Fibroblast of skin of left quadriceps (primary cell): ENCODE results near the gene PLCH1.
"Not testable (repeated sequence)": the region's sequence is repeated elsewhere in the genome, so short reads cannot be mapped to it uniquely, and the experiment has no call there.

Experiments
- DNase-seq, 2 experiments: peaks; one replicate each; pipeline ENCODE4 v3.0.0-alpha.2; 2013; ENCODE audit warnings: low read depth in 2 of 2

The PLCH1 gene

DNA sequence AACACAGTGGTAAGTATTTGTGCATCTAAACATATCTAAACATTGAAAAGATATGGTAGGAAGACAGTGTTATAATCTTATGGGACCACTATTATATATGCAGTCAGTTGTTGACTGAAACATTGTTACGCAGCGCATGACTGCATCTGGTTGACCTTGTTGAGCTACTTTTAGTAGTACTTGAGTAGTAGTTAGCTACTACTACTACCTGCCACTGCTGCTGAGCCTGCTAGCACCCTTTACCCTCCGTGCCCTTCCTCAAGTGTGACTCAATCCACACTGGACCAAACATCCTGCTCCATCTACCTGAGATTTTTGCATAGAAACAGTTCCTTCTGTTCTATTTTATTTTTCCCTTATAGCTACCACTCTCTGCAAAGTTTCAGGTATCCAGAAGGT, 327.8 kb downstream of the PLCH1 start:
- DNase-seq, result no peak

DNA sequence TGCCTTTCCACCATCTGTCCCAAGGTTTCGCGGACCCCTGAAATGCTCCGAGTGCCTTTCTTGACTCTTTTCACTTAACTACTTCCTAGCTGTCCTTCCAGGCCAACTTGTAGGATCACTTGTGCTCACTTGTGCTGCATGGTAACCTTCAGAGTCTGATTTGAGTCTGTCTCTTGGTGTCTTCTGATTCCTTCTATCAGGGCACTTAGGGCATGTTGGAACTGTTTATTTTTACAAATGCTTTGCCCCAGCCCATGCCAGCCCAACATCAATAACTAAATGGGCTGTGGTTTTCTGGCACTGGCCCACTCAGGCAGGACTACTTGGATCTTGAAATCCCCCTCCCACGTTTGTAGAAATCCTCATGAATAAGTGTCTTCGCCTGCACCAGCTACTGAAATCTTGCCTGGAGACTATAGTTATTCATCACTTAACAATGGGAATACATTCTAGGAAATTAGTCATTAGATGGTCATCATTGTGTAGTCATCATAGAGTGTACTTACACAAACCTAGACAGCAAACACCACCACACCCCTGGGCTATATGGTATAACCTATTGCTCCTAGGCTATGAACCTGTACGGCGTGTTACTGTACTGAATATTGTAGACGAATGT, 328.3 kb downstream of the PLCH1 start:
- DNase-seq, result no peak

DNA sequence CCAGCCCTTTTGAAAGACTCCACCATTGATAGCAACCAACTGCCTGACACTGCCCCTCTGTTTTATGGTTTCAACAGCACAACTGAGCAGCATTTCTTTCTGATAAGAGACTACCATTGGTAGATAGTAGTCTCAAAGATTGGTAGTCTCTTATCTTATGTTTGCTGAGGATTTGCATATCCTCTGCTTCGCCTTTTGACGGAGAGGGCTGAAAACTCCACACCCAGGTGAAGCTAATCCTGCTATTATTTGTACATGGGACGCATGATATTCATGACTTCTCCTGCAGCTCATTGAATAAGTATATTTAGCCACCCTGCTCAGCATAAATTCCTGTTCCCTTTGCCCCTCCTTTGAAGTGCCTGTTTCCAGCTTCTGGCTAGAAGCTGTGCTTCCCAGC, 332.0 kb downstream of the PLCH1 start:
- no peak for DNase-seq

DNA sequence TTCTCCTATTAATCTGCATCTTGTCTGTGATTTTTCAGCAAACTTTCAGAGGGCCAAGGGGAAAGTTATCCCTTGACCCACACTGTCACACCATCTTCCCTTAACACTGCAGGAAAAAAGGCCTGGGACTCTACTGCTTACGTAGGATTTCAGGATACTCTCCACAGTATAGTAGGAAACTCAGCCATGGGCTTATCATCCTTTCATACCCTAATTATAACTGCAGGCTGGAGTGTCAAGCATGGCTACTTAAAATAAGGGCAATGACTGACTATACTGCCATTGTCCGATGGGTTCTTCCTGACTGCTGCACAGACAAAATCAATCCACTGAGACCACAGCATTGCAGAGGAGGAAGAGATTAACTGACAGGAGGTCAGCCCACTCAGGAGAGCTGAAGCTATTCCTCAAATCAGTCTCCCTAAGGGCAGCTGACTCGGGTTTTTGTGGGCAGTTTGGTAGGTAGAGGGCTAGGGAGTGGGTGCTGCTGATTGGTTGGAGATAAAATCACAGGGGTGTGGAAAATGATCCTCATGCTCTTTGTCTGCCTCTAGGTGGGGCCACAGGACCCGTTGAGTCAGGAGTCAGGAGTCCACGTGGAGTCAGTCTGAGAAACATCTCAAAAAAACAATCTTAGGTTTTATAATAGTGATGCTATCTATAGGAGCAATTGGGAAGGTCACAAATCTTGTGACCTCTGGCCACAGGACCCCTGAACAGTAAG, 333.2 kb downstream of the PLCH1 start:
- DNase-seq, result no peak

DNA sequence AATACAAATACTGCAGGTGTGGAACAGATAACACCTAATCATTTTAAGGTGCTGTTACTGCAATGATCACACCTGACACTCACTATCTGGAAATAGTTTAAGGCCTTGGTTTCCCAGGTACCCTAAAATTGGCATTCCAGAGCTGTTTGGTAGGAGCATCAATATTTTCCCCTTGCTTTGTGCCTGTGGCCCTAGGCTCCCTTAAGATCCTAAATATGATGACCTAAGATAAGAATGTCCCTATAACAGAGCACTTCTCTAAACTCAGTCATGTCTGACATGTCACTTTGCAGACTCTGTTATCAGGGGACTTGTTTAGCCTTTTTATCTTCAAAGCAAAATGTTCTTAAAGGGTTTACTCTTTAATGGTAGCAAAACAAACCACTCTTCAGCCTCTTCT, 335.5 kb downstream of the PLCH1 start:
- no peak for DNase-seq

DNA sequence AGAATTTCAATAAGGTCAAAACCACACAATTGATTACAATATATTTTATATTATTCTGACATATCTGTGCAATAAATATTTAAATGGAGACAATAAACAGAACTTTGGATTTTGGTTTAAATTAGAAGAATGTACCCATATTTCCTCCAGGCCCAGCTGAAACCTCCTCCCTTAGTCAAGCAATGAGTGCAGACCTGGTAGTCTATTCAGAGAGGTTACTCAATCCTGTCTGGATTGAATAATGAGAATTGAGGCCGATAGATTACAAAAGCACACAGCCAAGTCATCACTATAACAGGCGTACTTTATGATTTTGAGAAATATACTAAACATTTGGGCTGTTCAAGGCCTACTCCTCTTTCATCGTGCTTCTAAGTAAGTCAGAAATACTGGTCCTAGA, 336.9 kb downstream of the PLCH1 start:
- no peak for DNase-seq

DNA sequence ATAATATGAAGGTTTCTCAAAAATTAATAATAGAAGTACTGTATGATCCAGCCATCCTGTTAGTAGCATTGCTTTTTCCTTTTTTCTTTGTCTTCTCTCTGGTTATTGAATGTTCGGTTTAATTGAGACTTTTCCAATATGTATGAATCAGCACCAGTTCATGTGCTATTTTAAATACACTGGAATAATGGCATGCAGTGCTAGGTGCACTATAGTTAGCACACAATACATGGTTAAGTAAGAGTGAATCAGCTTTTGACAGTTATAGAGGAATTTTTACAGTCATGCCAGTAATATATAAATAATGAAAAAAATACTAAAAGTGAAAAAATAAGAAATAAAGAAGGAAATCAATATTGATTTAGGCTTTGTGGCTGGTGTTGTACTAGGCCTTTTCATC, 337.5 kb downstream of the PLCH1 start:
- no peak for DNase-seq

DNA sequence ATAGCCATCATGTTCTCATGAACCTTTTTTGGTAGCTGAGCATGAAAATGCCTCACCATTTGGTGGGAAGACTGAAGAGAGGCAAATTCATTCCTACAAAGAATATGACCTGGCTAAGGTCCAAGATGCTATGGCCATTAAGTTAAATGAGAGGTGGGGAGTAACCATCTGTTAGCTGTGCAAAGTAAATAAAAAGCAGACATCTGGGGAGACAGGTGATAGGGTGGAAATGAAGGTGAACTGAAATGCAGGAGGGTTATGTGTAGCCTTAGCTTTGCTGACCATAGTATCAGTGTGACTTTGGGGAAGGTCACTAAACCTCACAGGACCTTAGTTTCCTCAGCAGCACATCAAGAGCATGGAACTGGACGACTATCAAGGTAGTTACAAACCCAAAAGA, 340.4 kb downstream of the PLCH1 start:
- no peak for DNase-seq

DNA sequence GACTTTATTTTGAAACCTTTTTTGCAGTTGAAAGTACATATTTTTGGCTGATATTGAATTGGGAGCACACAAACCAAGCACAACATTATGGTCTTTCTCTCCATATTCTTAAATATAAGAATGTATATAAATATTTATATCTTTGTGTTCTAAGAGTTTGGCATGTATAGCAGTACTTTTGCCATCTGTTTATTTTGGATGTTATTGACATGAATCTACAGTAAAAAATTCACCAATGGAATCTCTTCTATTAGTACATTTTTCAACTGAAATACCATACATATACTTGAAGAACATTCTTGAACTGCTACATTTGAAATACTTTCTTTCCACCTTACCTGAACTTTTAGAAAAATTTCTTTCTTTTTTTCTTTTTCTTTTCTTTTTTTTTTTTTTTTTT, 342.2 kb downstream of the PLCH1 start:
- no peak for DNase-seq

DNA sequence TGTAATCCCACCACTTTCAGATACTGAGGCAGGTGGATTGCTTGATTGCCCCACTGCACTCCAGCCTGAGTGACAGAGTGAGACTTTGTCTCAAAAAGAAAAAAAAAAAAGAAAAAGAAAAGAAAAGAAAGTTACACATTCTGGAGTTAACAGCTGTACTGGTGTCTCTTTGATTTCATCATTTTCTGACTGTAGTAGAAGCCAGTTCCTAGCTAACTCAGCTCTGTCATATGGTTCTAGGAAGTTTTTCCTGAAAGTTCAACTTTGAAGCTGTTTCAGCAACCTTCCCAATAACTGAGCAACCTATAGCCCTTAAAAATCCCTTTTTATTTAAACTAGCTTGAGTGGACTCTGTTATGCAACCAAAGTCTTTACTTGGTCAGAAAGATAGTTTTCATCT, 346.8 kb downstream of the PLCH1 start:
- DNase-seq, result no peak

DNA sequence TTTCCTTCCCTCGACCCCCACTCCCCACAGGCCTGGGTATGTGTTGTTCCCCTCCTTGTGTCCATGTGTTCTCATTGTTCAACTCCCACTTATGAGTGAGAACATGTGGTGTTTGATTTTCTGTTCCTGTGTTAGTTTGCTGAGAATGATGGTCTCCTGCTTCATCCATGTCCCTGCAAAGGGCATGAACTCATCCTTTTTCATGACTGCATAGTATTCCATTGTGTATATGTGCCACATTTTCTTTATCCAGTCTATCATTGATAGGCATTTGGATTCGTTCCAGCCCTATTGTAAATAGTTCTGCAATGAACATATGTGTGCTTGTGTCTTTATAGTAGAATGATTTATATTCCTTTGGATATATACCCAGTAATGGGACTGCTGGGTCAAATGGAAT, 350.0 kb downstream of the PLCH1 start:
- DNase-seq, result not testable (repeated sequence)

DNA sequence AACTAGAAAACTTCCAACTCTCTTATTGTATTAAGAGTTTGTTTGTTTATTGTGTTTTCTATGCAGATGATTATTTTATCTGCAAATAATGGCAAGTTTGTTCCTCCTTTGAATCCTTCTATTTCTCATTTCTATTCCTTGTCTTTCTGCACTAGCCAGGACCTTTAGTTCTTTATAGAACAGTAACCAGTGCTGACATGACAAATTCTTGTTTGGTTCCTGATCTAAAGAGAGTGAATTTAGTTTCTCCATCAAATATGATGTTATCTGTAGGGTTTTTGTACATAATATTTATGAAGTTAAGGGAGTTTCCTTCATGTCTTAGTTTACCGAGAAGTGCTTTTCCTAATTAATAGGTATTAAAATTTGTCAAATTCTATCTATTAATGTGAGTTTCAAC, 350.6 kb downstream of the PLCH1 start:
- DNase-seq, result no peak

DNA sequence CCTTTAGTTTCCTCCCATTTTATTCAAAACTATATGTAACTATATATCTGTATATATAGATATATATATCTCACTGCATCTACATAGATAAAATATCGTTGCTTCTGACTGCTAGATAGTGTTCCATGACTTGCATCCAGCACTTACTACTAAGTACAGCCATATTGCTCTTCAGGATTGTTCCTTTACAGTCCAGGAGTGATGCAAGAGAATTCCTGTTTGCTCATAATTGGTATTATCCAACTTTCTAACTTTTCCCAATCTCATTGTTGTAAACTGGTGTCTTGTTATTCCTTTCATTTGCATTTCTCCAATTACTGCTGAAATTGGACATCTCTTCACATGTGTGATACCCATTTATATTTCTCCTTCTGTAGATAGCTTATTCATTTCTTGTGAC, 351.6 kb downstream of the PLCH1 start:
- no peak for DNase-seq

DNA sequence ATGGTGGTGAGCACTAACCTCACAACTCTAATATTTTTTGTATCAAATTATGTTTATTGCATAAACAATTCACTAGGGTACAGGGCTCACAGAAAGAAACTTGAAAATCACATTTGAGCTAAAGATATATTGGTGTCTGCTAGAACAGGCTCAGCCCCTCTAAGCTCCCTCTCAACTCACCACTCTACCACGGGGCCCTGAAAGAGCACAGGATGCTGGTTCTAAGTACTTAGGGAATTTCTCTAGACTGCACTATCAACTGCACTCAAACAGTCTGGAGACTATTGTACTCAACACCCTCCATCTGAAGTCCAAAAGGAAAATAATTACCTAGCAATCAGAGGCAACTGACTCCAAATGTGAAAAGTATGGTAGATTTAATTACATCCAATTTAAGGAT, 352.7 kb downstream of the PLCH1 start:
- DNase-seq, result no peak

DNA sequence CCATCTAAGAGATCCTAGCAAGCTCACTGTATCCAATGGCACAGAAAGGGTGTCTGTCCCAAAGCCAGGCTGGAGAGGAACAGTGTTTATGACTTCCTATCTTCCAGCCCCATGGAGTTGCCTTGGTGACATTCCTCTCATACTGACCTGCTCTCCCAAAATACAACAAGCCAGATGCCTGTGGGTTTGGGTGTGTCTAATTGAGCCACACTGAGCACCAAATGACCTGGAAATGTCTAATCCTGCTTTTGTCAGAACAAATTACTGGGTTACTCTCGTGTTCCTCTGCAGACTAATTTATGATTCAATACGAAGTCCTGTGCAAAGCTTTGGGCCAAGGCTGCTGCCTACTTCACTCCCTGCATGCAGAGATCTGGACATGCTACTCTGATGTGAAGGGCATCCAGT, 353.3 kb downstream of the PLCH1 start:
- DNase-seq, result peak; percentile 81 to 82

DNA sequence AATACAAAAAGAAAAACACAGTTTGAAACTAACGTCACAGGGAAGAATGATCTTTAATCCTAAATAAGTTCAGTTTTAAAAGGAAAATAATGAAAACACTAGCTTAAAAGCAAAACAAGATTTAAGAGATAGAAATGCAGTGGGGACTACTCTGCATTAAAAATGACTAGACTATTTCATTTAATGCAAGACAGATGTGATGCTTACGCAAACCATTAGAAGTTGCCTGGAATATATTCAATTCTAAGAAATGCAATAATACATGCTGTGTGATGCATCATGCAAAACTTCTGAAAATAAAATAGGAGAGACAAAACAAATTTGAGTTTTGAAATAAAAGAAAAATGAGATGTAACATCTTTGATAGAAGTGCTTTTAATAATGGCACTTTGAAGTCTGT, 353.8 kb downstream of the PLCH1 start:
- DNase-seq, result peak; percentile 85 to 86

DNA sequence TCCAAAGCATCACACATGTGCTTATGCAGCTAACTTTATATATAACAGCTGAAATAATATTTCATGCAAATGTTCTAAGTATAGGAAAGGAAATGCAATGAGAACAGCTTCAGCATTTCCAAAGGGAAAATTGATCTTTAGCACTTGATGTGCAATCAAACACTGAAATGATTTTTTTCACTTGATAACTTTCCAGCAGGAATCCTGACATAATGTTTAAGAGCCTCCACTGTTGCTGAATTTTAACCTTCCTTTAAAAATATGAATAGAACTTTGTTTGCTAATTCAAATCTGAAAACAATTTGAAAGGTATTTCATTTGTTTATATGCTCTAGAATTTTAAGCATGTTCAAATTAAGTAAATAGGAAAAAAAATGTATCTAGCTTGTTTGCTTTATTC, 354.5 kb downstream of the PLCH1 start:
- no peak for DNase-seq

DNA sequence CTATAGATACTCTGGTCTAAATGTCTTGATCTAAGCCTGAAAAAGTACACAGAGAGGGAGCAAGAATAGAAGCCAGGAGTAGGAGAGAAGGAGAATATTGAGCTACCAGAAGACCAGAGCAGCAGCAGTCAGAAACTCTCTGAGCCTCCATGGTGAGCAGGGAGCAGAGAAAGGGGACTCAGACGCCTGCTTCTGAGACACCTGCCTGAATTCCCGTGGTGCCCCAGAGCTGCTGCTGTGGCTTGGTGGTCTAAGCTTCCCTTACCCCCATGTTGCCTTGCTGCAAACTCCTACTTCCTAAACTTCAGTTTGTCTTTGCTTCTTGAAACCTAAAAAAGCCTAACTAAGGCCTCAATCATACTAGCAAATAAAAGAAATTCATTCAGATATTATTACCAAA, 356.5 kb downstream of the PLCH1 start:
- DNase-seq, result no peak

DNA sequence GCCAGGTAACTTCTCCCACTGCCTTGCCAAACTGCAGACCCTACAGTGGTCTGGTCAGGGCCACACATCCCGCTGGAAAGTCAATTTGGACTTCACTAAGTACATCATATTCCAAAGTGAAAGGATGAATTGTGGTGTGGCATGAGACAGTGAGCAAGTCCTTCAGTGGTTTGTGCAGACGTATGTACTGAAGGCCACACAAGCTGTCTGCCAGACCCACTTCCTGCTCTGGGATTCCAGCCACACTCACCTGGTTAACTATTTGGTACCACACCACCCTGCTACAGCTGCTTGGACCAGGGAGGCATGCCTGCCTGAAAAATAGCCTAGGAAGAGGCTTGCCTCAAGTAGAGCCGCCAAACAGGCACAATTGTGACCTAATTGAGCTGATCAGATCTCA, 357.3 kb downstream of the PLCH1 start:
- DNase-seq, result no peak

DNA sequence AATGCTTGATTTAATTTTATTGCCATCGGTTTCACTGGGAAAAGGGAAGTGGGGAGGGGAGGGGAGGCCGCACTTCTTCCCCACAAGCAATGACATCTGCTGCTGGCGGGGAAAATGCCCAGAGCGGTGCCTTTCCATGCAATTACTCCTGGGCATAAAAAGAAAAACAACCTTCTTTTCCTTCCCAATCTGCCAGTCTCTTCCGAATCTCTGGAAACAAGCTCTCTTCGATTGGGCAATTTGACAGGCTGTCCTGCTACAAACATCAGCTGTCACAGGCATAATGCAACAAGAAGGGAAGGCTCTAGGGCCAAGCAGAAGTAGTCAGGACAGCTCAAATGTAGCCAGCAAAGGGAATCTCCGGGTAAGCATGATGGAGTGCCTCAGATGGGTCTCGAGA, 358.0 kb downstream of the PLCH1 start:
- no peak for DNase-seq

DNA sequence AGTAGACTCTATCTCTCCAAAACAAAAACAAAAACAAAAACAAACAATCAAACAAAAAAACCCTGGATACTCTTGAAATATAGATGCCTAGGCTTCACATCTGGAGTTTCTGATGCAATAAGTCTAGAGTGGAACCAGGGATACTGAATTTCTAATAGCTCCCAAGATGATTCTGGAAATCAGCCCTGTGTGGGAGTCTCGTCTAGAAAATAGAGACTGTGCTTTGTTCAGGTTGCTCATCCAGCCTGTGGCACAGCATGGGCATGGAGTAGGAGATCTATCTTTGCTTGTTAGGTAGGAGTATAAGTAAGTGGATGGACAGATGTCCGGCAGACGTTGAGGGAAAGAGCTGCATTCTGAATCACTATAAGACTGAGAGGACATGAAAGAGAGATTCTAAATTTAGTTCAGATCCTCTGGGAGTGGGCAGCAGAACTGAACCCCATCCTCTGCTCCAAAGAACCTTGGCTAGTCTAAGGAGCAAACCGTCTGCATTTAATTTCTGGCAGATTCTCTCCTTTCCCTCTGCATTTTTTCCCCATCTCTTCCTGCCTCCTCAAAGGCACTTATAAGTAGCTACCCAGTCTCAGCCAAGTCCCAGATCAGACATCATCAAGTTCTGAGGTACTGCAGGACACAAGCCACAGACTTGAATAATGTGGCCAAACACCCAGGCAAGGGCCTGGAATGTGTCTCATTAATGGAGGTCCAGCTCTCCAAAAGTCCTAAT, 358.8 kb downstream of the PLCH1 start:
- DNase-seq, result no peak

DNA sequence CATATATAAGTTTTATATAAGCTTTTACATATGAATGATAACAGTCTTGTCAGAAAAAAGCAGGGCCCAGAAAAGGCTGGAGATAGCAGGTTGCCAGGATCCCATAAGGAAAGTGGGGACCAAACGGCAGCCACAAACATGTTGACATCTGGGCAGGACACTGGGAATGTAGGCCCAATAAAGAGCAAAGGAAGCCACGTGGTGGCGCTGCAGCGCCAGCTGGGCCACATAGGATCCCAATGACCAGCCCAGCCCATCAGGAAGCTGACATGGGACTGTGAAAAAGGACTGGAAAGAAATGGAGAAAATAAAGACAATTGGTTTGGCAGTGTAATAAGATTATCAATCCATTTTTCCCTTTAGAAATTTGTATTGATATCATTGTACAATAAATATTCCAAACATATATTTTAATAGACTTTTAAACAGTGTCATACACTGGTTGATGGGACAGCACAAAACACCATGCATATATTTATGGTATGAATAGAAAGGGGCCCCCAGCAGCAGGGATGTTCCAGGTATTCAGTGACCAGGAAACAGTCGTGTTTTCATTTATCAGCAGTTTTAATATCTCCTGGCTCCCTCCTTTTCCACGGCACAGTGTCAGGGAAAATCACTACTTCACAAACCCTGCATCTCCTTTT, 362.4 kb downstream of the PLCH1 start:
- peak; percentile 40 to 45 for DNase-seq

DNA sequence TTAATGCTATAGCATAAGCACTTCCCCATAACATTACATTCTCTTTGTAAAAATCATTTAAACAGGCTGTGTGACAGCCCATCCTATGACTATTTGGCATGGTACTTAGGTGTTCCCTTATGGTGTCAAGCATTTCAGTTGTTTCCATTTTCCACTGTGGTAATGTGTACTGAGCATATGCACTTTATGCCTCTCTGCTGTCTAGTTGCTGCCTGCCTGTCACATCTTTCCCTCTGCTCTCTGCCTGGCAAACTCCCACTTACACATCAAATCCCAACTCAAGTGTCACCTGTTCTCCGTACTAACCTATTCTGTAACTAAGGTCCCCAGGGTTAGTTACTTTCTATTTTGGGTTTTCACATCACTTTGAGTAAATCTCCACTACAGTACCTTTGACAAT, 367.0 kb downstream of the PLCH1 start:
- DNase-seq, result no peak
